GM19452 (cell line): ENCODE results near the gene JAGN1.
A peak's percentile ranks its signal among the peaks of the same experiment; 100 is the strongest.
"Not testable (repeated sequence)": the region's sequence is repeated elsewhere in the genome, so short reads cannot be mapped to it uniquely, and the experiment has no call there.

Experiments
- ATAC-seq: cut with Tn5 transposase; IDR thresholded peaks from one replicate; pipeline ENCODE4 v1.9.1; 2021; ENCODE audit not compliant: unreplicated experiment

Gene JAGN1

GRCh38 chr3:9890249-9891071 lies at the start of gene JAGN1:
Gene JAGN1 (plus strand): TSS chr3:9890610. CDS start chr3:9890723, 113 bp downstream.
- peak; percentile 71 for ATAC-seq

- no peak for ATAC-seq
Observed at GRCh38 chr3:9841015-9841414, 49.4 kb upstream of the JAGN1 start.

GRCh38 chr3:9843715-9844438 lies 46.5 kb upstream of the JAGN1 start, which contains the start of gene RPUSD3:
Gene RPUSD3 (minus strand): TSS chr3:9844008. CDS start chr3:9843990, 18 bp downstream.
- peak; percentile 98 for ATAC-seq

- ATAC-seq = no peak
Observed at GRCh38 chr3:9846231-9846630, 44.2 kb upstream of the JAGN1 start.

GRCh38 chr3:9846931-9847488 lies 43.4 kb upstream of the JAGN1 start:
- ATAC-seq = no peak

- ATAC-seq = not testable (repeated sequence)
Observed at GRCh38 chr3:9847870-9848269, 42.5 kb upstream of the JAGN1 start.

- not testable (repeated sequence) for ATAC-seq
Observed at GRCh38 chr3:9848860-9849259, 41.5 kb upstream of the JAGN1 start.

- not testable (repeated sequence) for ATAC-seq
Observed at GRCh38 chr3:9851383-9851782, 39.0 kb upstream of the JAGN1 start.

GRCh38 chr3:9851926-9852325 lies 38.5 kb upstream of the JAGN1 start:
- not testable (repeated sequence) for ATAC-seq

- no peak for ATAC-seq
Observed at GRCh38 chr3:9852528-9852927, 37.9 kb upstream of the JAGN1 start.

- not testable (repeated sequence) for ATAC-seq
Observed at GRCh38 chr3:9854291-9854940, 36.0 kb upstream of the JAGN1 start.

GRCh38 chr3:9855594-9855993 lies 34.8 kb upstream of the JAGN1 start:
- no peak for ATAC-seq

- no peak for ATAC-seq
Observed at GRCh38 chr3:9859530-9860025, 30.8 kb upstream of the JAGN1 start.

GRCh38 chr3:9861201-9861600 lies 29.2 kb upstream of the JAGN1 start:
- ATAC-seq = no peak

- ATAC-seq = no peak
Observed at GRCh38 chr3:9861626-9862130, 28.7 kb upstream of the JAGN1 start.

GRCh38 chr3:9862391-9863057 lies 27.9 kb upstream of the JAGN1 start:
- ATAC-seq = no peak

GRCh38 chr3:9863058-9863772 lies 27.2 kb upstream of the JAGN1 start:
- ATAC-seq = no peak

GRCh38 chr3:9864200-9864927 lies 26.0 kb upstream of the JAGN1 start:
- ATAC-seq = no peak

- not testable (repeated sequence) for ATAC-seq
Observed at GRCh38 chr3:9865125-9865637, 25.2 kb upstream of the JAGN1 start.
